SK-N-DZ (cell line): ENCODE measurements around the gene MAPK7. TPM values are rescaled to one million over a fixed set of nuclear protein-coding genes. Genes with fewer than 3 reads are reported as not detected.

Source experiments
- DNase-seq: peaks from one replicate; pipeline ENCODE4 v3.0.0-alpha.2; 2015; ENCODE audit warnings: low spot score
- polyA plus RNA-seq, 2 experiments: library from polyadenylated mRNA; depleted of rRNA; stranded (reverse); fragments of >200 nt; gene quantifications; 2 replicates each; pipeline ENCODE4 v1.2.3, GENCODE V29; 2014

MAPK7 gene
- 12.4 and 25.4 TPM in 2 replicates for polyA plus RNA-seq (2014; cell fraction: cytosol; rRNA removed)
- polyA plus RNA-seq (2014; cell fraction: nucleus; rRNA removed), result 16.0 and 39.5 TPM in 2 replicates

- DNase-seq, result no peak
Observed at GRCh38 chr17:19378416-19379360, at the start of gene MAPK7. Gene MAPK7 (plus strand): TSS chr17:19378498. CDS start chr17:19378901, 403 bp downstream.

- DNase-seq, result no peak
Observed at GRCh38 chr17:19329136-19329535, 49.2 kb upstream of the MAPK7 start.

GRCh38 chr17:19329839-19330238 lies 48.5 kb upstream of the MAPK7 start:
- no peak for DNase-seq

GRCh38 chr17:19330271-19330670 lies 48.0 kb upstream of the MAPK7 start:
- no peak for DNase-seq

GRCh38 chr17:19331134-19331533 lies 47.2 kb upstream of the MAPK7 start:
- DNase-seq, result no peak

GRCh38 chr17:19331543-19332245 lies 46.6 kb upstream of the MAPK7 start:
- no peak for DNase-seq

- no peak for DNase-seq
Observed at GRCh38 chr17:19332371-19333131, 45.7 kb upstream of the MAPK7 start.

- DNase-seq, result no peak
Observed at GRCh38 chr17:19333132-19333440, 45.2 kb upstream of the MAPK7 start.

GRCh38 chr17:19333736-19334290 lies 44.5 kb upstream of the MAPK7 start:
- DNase-seq, result no peak

- no peak for DNase-seq
Observed at GRCh38 chr17:19334331-19334730, 44.0 kb upstream of the MAPK7 start.

- DNase-seq, result no peak
Observed at GRCh38 chr17:19335951-19336631, 42.2 kb upstream of the MAPK7 start.

- no peak for DNase-seq
Observed at GRCh38 chr17:19336938-19337711, 41.2 kb upstream of the MAPK7 start.

GRCh38 chr17:19337712-19338023 lies 40.6 kb upstream of the MAPK7 start:
- no peak for DNase-seq

GRCh38 chr17:19338031-19338990 lies 40.0 kb upstream of the MAPK7 start:
- DNase-seq, result peak; percentile 45

- no peak for DNase-seq
Observed at GRCh38 chr17:19339341-19339815, 38.9 kb upstream of the MAPK7 start.

GRCh38 chr17:19341211-19341631 lies 37.1 kb upstream of the MAPK7 start:
- DNase-seq, result no peak

GRCh38 chr17:19341641-19342610 lies 36.4 kb upstream of the MAPK7 start:
- no peak for DNase-seq
